ENCODE data around the gene SPTBN5. TPM values are rescaled to one million over a fixed set of nuclear protein-coding genes. Genes with fewer than 3 reads are reported as not detected.

The SPTBN5 gene
- total RNA-seq, 1 experiment from 2014 or later: 0.96 TPM

DNA sequence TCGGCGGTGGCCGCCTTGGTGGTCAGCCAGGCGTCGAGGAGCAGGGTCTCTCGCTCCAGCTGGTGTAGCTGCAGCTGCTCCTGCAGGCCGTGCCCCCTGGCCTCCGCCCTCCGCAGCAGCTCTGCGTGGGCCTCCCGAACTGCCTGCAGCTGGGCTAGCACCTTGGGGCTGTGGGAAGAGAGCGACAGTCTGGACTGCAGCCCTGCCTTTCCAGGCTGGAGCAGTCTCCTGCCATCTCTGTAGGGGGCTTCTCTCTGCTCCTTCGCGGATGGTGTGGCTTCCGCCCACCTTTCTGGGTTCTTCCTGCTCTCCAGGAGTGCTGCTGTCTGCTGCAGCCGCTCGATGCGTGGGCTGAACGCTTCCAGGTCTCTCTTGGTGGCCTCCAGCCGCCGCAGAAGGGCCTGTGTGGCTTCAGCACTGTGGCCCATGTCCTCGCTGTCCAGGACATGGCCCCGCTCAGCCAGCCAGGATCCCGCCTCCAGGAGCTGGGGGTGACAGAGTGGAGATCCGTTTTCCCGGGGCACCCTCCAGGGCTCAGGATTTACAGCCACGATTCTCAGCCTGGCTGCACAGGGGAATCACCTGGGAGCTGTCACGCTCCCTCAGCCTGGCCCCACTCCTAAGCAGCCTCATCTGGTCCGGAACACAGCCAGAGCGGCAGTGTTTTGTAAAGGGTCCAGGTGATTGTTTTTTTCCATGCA lies 38.4 kb downstream of the SPTBN5 start:
- Histone ChIP-seq H3K27me3 (ENCODE audit: insufficient read depth, low read length) (no peaks in the 10 kb centered on the region), H3K36me3 (ENCODE audit: control insufficient read depth in 1 of 2, insufficient read depth in 2 of 2, low read length in 2 of 2) (no peaks in the 10 kb centered on the region), H2AFZ (ENCODE audit: low read depth, low read length, poor library complexity, severe bottlenecking) (no peak overlapping the region), H3K9ac (ENCODE audit: low read length) (no peak overlapping the region), H3K4me1 (ENCODE audit: control insufficient read depth in 1 of 2, insufficient read depth in 2 of 2, low read length in 2 of 2) (no peaks in the 10 kb centered on the region), H3K4me2 (ENCODE audit: low read length) (no peak overlapping the region), H4K20me1 (ENCODE audit: insufficient read depth) (no peaks in the 10 kb centered on the region), H3K79me2 (ENCODE audit: insufficient read depth, low read length) (no peaks in the 10 kb centered on the region), H3K4me3 (replicated peaks in 1 of 2; ENCODE audit: low read depth in 1 of 2, low read length in 2 of 2) (no peak overlapping the region), H3K27ac (ENCODE audit: low read depth, low read length) (no peak overlapping the region), H3K9me2 (ENCODE audit: insufficient read depth) (no peaks in the 10 kb centered on the region), H3K9me3 (ENCODE audit: control insufficient read depth in 1 of 2, insufficient read depth in 1 of 2, low read depth in 1 of 2, low read length in 2 of 2) (no peaks in the 10 kb centered on the region)
- intact Hi-C loops (cut with micrococcal nuclease): no loop called here
- ATAC-seq (no peak), DNase-seq (ENCODE audit: low read depth, low spot score) (no peak)
- ChIA-PET RAD21 (ENCODE audit: low non-redundant PET in 1 of 2, low total read pairs in 2 of 2, uncharacterized antibody in 2 of 2, unreplicated experiment in 2 of 2) (no interaction called here), POLR2A (no interaction called here), CTCF (no interaction called here)
- BruUV-seq (replicated peaks): no TSS peak
- TF ChIP-seq RAD21 (IDR thresholded peaks at IDR 0.05; ENCODE audit: low read depth) (no peak), YY1 (IDR thresholded peaks at IDR 0.05; ENCODE audit: extremely low read depth, insufficient replicate concordance, low read depth, low read length) (no peak), EZH2phosphoT487 (IDR thresholded peaks at IDR 0.05; ENCODE audit: borderline replicate concordance) (no peak), ELF1 (IDR thresholded peaks at IDR 0.05; ENCODE audit: borderline replicate concordance, low read depth) (no peak), TCF7L2 (IDR thresholded peaks at IDR 0.05; ENCODE audit: borderline replicate concordance, extremely low read depth, insufficient read depth, insufficient read length) (no peak), CEBPB (IDR thresholded peaks at IDR 0.05; ENCODE audit: low read depth) (no peak), POLR2A (IDR thresholded peaks at IDR 0.05; ENCODE audit: borderline replicate concordance, extremely low read depth, insufficient read depth, insufficient read length) (no peak), FOSL1 (IDR thresholded peaks at IDR 0.05; ENCODE audit: low read depth) (no peak), EGR1 (IDR thresholded peaks at IDR 0.05; ENCODE audit: low read depth) (no peak), ZFX (IDR thresholded peaks at IDR 0.05) (no peak), CBX3 (IDR thresholded peaks at IDR 0.05; ENCODE audit: low read depth) (no peak), SP1 (IDR thresholded peaks at IDR 0.05; ENCODE audit: low read depth) (no peak), ZNF274 (IDR thresholded peaks at IDR 0.05; ENCODE audit: low read depth, low read length) (no peak), EZH2 (IDR thresholded peaks at IDR 0.05) (no peak)
- TF ChIP-seq, protein P1, sequence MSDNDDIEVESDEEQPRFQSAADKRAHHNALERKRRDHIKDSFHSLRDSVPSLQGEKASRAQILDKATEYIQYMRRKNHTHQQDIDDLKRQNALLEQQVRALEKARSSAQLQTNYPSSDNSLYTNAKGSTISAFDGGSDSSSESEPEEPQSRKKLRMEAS (IDR thresholded peaks at IDR 0.05): no peak
- TF ChIP-seq, protein P2, sequence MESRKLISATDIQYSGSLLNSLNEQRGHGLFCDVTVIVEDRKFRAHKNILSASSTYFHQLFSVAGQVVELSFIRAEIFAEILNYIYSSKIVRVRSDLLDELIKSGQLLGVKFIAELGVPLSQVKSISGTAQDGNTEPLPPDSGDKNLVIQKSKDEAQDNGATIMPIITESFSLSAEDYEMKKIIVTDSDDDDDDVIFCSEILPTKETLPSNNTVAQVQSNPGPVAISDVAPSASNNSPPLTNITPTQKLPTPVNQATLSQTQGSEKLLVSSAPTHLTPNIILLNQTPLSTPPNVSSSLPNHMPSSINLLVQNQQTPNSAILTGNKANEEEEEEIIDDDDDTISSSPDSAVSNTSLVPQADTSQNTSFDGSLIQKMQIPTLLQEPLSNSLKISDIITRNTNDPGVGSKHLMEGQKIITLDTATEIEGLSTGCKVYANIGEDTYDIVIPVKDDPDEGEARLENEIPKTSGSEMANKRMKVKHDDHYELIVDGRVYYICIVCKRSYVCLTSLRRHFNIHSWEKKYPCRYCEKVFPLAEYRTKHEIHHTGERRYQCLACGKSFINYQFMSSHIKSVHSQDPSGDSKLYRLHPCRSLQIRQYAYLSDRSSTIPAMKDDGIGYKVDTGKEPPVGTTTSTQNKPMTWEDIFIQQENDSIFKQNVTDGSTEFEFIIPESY (IDR thresholded peaks at IDR 0.05; ENCODE audit: extremely low read depth, insufficient replicate concordance, low read length): no peak

Data from HCT116 (cell line).